HCT116 (cell line): ENCODE data around the gene OR1L8.

Experiments used
- EZH2phosphoT487 ChIP-seq: fragments of 200-600 bp; IDR thresholded peaks from 2 replicates; pipeline ENCODE4 v1.6.1; 2018; ENCODE audit warnings: antibody characterized with exemption, borderline replicate concordance
- YY1 ChIP-seq: IDR thresholded peaks from 2 replicates; pipeline ENCODE4 v1.6.1; 2011; ENCODE audit warnings: low read length, low read depth, moderate library complexity, mild to moderate bottlenecking; ENCODE audit not compliant: insufficient replicate concordance; ENCODE audit errors: extremely low read depth
- ZNF274 ChIP-seq: fragments of 200-500 bp; sonication (Bioruptor generic); IDR thresholded peaks from 2 replicates; pipeline ENCODE4 v1.6.1; 2014; ENCODE audit warnings: mild to moderate bottlenecking, low read depth, low read length, inconsistent platforms
- TF ChIP-seq, protein P1 (sequence below), 3 experiments: fragments of 200-600 bp in 1 of 3; sonication (generic) in 1 of 3; IDR thresholded peaks in 2 of 3; conservative IDR thresholded peaks in 1 of 3; 2 replicates each; pipeline ENCODE4 v1.5.1; 2012 to 2017; ENCODE audit warnings: low read depth in 2 of 3, low read length in 2 of 3, antibody characterized with exemption in 1 of 3, borderline replicate concordance in 1 of 3, control low read depth in 1 of 3, mild to moderate bottlenecking in 1 of 3, mixed read lengths in 1 of 3, mixed run types in 1 of 3, moderate library complexity in 1 of 3; ENCODE audit not compliant: insufficient read depth in 1 of 3

DNA sequence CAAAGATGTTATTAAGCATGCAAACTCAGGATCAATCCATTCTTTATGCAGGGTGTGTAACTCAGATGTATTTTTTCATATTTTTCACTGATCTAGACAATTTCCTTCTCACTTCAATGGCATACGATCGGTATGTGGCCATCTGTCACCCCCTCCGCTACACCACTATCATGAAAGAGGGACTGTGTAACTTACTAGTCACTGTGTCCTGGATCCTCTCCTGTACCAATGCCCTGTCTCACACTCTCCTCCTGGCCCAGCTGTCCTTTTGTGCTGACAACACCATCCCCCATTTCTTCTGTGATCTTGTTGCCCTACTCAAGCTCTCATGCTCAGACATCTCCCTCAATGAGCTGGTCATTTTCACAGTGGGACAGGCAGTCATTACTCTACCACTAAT is 63.8 kb downstream of the OR1L8 start:
- TF ChIP-seq EZH2phosphoT487, result no peak
- TF ChIP-seq YY1, result no peak
- TF ChIP-seq ZNF274, result no peak
- TF ChIP-seq, protein P1, sequence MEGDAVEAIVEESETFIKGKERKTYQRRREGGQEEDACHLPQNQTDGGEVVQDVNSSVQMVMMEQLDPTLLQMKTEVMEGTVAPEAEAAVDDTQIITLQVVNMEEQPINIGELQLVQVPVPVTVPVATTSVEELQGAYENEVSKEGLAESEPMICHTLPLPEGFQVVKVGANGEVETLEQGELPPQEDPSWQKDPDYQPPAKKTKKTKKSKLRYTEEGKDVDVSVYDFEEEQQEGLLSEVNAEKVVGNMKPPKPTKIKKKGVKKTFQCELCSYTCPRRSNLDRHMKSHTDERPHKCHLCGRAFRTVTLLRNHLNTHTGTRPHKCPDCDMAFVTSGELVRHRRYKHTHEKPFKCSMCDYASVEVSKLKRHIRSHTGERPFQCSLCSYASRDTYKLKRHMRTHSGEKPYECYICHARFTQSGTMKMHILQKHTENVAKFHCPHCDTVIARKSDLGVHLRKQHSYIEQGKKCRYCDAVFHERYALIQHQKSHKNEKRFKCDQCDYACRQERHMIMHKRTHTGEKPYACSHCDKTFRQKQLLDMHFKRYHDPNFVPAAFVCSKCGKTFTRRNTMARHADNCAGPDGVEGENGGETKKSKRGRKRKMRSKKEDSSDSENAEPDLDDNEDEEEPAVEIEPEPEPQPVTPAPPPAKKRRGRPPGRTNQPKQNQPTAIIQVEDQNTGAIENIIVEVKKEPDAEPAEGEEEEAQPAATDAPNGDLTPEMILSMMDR (IDR thresholded peaks at IDR 0.05 in 2 of 3, conservative IDR thresholded peaks at IDR 0.05 in 1 of 3; ENCODE audit: borderline replicate concordance in 1 of 3, insufficient read depth in 1 of 3, low read depth in 2 of 3, low read length in 2 of 3), result no peak
